CD4-positive, alpha-beta T cell treated with Interleukin-17A for 1 hour (primary cell): Measurements from ENCODE around the gene DCTN3.

Experiments
- DNase-seq: peaks from one replicate; pipeline ENCODE4 v3.0.0-alpha.2; 2020

Gene DCTN3

DNA sequence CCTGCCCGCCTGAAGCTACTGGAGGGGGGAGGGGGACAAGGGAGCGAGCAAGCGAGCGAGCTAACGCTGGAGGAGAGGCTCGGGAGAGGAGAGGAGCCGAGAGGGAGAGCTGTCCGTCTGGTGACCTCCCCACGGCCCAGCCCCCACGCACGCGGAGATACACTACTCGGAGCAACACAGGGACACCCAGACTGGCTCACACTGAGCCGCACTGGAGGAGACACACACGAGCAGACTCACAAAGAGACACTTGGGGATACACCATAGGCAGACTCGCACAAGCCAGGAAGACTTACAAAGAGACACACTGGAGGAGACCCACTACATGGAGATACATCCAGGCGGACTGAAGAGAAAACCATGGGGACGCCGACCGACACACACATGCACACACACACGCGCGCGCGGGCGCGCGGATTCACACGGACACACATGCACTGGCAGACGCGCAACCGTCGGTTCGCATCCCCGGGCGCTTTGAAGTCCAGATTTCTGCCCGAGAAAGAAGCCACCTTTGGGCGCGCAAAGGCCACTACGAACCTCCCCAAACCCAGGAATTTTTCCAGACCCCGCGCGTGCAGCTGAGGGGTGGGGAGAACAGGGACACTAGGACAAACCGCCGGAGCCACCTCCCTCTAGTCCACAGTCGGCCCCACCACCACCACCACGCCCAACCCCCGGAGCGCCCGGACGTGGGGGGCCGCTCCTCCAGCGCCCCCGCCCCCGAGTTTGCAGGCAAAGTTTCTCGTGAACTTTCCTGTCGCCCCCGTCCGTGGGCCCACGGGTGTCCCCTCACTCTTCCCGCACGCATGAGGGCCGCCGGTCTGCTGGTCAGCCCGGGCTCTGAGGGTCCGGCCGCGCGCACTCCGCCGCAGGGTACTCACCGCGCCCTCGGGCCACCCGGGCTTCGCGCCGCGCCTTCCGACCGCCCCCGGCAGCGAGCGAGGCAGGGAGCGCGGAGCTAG lies 31.3 kb downstream of the DCTN3 start:
- DNase-seq: no peak

- no peak for DNase-seq
Measured at GRCh38 chr9:34587271-34587670, 33.0 kb downstream of the DCTN3 start.

- DNase-seq: no peak
Measured at GRCh38 chr9:34585946-34586669, 34.2 kb downstream of the DCTN3 start.

- DNase-seq: no peak
Measured at GRCh38 chr9:34584970-34585369, 35.3 kb downstream of the DCTN3 start.

GRCh38 chr9:34582787-34583186 lies 37.5 kb downstream of the DCTN3 start:
- no peak for DNase-seq

GRCh38 chr9:34581318-34581717 lies 39.0 kb downstream of the DCTN3 start:
- no peak for DNase-seq

- DNase-seq: no peak
Measured at GRCh38 chr9:34580358-34580757, 39.9 kb downstream of the DCTN3 start.

- DNase-seq: no peak
Measured at GRCh38 chr9:34579808-34580163, 40.5 kb downstream of the DCTN3 start.

- no peak for DNase-seq
Measured at GRCh38 chr9:34579104-34579807, 41.0 kb downstream of the DCTN3 start.

GRCh38 chr9:34578241-34579103 lies 41.8 kb downstream of the DCTN3 start:
- no peak for DNase-seq

- no peak for DNase-seq
Measured at GRCh38 chr9:34577400-34578240, 42.7 kb downstream of the DCTN3 start.

GRCh38 chr9:34576597-34577399 lies 43.5 kb downstream of the DCTN3 start:
- DNase-seq: no peak

DNA sequence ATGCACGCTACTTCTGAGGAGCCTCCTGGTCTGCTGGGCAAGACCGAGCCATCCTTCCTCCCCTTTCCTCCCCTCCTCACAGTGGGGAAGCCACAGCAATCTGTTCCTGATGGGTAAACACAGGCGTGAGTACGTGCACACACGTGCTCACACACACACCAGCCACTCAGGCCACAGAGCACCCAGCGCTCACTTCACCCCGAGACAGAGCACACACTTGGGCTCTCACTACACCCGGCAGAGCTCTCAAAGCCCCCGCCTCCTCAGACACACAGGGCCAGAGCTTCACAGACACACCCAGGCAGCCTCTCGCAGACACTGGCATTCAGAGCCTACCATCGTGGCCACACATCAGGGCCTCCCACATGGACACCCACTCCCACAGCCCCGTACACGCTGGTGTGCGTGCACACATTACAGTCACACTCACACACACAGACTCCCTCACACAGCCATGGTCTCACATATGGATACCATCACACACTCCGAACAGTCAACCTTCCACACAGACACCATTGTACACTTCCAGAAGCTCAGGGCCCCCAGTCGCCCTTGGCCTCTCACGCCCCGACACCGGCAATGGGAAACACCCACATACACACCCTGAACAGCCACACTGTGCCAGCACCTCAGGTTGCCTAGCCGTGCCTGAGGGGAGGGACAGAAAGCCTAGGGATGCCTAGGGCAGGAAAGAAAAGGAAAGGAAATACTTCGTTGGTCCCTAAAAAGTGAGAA lies 44.3 kb downstream of the DCTN3 start:
- DNase-seq: no peak

DNA sequence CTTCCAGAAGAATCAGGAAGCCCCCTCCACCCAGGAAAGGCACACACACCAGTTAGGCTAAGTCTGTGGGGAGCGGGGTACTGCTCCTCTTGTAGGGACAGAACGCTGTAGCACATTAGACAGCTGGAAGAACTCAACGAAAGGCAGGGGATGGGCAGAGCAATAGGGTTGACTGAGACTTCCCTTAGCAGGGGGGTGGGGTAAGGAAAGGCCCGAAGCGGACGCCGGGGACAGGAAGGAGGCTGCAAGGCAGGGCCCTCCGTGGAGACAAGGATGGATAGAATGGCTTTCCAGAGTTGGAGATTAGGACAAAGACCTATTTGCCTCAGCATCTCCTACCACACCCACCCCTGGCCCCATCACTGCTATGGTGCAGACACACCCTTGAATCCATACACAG lies 45.1 kb downstream of the DCTN3 start:
- DNase-seq: no peak

DNA sequence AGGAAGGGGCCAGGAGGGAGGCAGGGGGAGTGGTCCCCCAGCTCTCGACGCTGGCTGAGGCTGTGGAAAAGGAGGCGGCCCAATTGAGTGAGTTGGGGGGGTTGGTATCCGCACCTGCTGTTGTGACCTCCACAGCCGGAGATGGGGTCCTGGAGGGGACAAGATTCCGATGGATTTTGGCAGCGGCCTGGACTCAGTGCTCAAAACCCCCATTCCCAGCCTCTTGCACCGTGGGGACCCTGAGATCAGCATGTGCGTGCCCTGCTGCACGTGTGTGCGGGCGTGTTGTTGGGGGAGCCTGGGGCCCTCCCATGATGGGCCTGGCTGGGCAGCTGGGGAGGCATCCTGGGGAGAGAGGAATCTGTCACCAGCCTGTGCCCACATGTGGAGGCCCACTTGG lies 45.7 kb downstream of the DCTN3 start:
- DNase-seq: no peak

DNA sequence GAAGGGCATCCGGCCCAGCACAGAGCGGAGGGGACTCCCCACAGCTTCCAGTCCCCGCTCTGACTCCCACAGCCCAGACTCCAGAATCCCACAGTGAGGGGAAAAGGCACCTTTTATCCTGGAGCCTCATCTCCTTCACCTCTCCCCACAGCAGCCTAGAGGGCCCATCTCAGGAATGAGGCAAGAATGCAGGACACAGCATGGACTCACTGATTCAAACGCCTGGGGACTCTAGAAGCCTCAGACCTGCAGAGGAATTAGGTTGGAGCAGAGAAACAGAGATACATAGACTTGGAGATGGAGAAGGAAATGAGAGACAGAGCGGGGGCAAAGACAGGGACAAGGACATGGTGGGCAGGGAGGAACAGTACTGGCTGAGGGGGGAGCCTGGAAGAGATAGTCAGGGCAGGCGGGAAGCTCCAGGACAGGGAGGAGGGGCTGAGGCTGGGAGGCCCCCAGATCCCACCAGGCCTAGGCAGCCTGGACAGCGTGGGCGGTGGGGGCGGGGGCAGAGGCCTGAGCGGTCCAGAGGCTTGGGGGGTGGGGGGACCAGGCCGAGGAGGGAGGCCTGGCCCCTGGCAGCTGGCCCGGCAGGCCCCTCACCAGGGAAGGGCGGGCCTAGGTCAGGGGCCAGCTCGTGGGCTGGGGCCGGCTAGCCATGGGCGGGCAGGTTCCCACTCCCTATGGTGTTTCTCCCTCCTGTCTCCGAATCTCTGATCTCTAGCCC lies 46.5 kb downstream of the DCTN3 start:
- no peak for DNase-seq

DNA sequence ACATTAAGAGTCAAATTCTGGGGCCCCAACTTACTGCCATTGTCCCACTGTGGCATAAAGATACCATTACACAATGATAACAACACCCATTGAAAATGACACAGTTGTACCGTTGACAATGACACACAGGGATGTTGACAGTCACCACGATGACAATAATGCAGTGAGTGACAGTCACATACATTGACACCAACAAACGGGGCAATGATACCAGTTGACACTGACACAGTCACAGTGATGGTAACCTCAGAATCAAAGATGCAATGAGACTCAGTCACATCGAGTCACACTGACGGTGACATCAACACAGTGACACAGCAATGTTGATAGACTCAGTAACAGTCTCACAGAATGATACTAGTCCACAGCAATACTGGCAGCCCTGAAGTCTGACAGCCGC lies 47.7 kb downstream of the DCTN3 start:
- DNase-seq: no peak

DNA sequence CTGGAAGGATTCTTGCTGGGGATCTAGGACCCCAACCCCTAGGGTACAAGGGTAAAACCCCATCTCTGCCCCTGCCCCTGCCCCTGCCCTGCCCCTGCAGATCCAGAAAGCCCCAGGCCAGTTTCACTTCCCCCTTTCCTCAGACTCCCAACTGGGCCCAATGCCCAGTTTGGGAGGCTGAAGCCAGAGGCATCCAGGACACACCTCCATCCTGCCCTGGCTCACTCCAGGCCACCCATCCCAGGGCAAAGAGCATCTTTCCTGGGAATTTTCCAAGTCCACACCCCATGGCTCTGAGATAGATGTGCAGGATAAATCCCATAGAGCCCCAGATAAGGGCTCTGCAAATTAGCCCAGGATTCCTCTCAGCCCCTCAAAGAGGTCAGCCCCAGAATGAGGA lies 48.2 kb downstream of the DCTN3 start:
- DNase-seq: no peak

- DNase-seq: no peak
Measured at GRCh38 chr9:34571481-34571810, 48.8 kb downstream of the DCTN3 start.
